Right lobe of liver (tissue), 6 donors: ENCODE results near the gene GALK1. TPM values are rescaled to one million over a fixed set of nuclear protein-coding genes. Genes with fewer than 3 reads are reported as not detected.

Experiments
- ATAC-seq, 4 donors: fragments of 200-7000 bp; cut with Tn5 transposase; one replicate each; pipeline ENCODE4 v1.9.1; 2020; ENCODE audit warnings: mild to moderate bottlenecking in 4 of 4, moderate library complexity in 4 of 4
- DNase-seq, 3 donors: peaks; one replicate each; pipeline ENCODE4 v3.0.0-alpha.2; 2020
- H3K27ac ChIP-seq, 3 donors: fragments of 200-600 bp; one replicate each; pipeline ENCODE4 v1.8.0; 2022
- H3K27me3 ChIP-seq, 2 donors: fragments of 200-600 bp; one replicate each; pipeline ENCODE4 v1.8.0; 2022
- H3K36me3 ChIP-seq, 4 donors: fragments of 200-600 bp; sonication (generic) in 1 of 4; one replicate each; pipeline versions ENCODE4 v1.5.1 to v1.8.0; 2017 to 2022; ENCODE audit warnings: control low read depth in 1 of 4
- H3K4me1 ChIP-seq, 4 donors: fragments of 200-600 bp; sonication (generic) in 1 of 4; one replicate each; pipeline versions ENCODE4 v1.5.1 to v1.8.0; 2017 to 2022; ENCODE audit warnings: control low read depth in 1 of 4
- H3K4me3 ChIP-seq, 3 donors: fragments of 200-600 bp; one replicate each; pipeline ENCODE4 v1.8.0; 2022
- H3K9me3 ChIP-seq, 4 donors: fragments of 200-600 bp; sonication (generic) in 1 of 4; one replicate each; pipeline versions ENCODE4 v1.5.1 to v1.8.0; 2017 to 2022; ENCODE audit warnings: control low read depth in 1 of 4
- CTCF ChIP-seq, 4 donors: fragments of 200-600 bp in 3 of 4; fragments of 450-650 bp in 1 of 4; IDR thresholded peaks; one replicate each; pipeline versions ENCODE4 v1.5.1 to v1.8.0; 2016 to 2022; ENCODE audit warnings: antibody characterized with exemption in 4 of 4, mild to moderate bottlenecking in 2 of 4
- POLR2A ChIP-seq: fragments of 450-650 bp; IDR thresholded peaks from one replicate; pipeline ENCODE4 v1.6.1; 2017; ENCODE audit warnings: antibody characterized with exemption, mild to moderate bottlenecking
- WGBS: methylation state at CpG from one replicate; pipeline ENCODE4 v1.1.6; 2018; ENCODE audit warnings: low coverage, low lambda C conversion rate; ENCODE audit not compliant: insufficient coverage; ENCODE audit errors: missing lambda C conversion rate; 5-methylcytosine and 5-hydroxymethylcytosine counted together
- intact Hi-C, 2 donors: fragments of 100-400 bp; cut with DNase I; formaldehyde crosslinking; loops; one replicate each; pipeline versions ENCODE4 v1.11.2 to v1.14.1; 2022
- microRNA-seq, 2 donors: library from miRNA; unstranded; fragments of <30 nt; microRNA quantifications; one replicate each; pipeline ENCODE4, GENCODE V29; 2019 to 2020
- total RNA-seq, 6 experiments: library from RNA; depleted of rRNA in 2 of 6; stranded (reverse); fragments of >200 nt in 2 of 6; fragmentation: NEBNext Ultra II Directional in 3 of 6; extraction: Animal tissue kit (Norgen Biotek cat#: 25700) in 3 of 6; gene quantifications; one replicate each; pipeline versions ENCODE4 v1.1.0 to v1.2.4, GENCODE V29; 2016 to 2023
- donor health status: DM: no; HTN: yes; CAD: no.
- donor health status: DM: no; HTN: no; CAD: no.
- donor health status: DM: no; HTN: no; CAD: no.
- donor health status: DM: no; HTN: yes; CAD: no.
- donor health status: DM: no; HTN: yes; CAD: no.

GALK1 gene
- total RNA-seq, 6 experiments from 2014 or later: 38.6 to 87.4 (median 76.9) TPM

GRCh38 chr17:75720656-75721462 is 44.1 kb downstream of the GALK1 start, which contains the start of gene ITGB4:
Gene ITGB4 (plus strand): TSS chr17:75721459. CDS start chr17:75724704, 3,245 bp downstream.
- no peaks in the 10 kb centered on the region for H3K9me3 ChIP-seq
- no peaks in the 10 kb centered on the region for H3K36me3 ChIP-seq
- TF ChIP-seq POLR2A (peak; percentile 31), CTCF (IDR thresholded peaks at IDR 0.05) (no peak)
- H3K27me3 ChIP-seq: no peaks in the 10 kb centered on the region
- peak; percentile 62 to 84 (median 70) for ATAC-seq
- DNase-seq: peak in 1 of 3 donors; percentile 65
- peak within 1 kb of the TSS; percentile 23 to 40 (median 28) for H3K4me3 ChIP-seq
- no peaks in the 10 kb centered on the region for H3K4me1 ChIP-seq
- no peak within 1 kb of the TSS for H3K27ac ChIP-seq
- WGBS: 5% methylated on average over 19 of the region's 70 CpGs
- intact Hi-C loops: no loop called here

- no peak overlapping the region for H3K4me3 ChIP-seq
- no peaks in the 10 kb centered on the region for H3K27me3 ChIP-seq
- ATAC-seq: no peak
- intact Hi-C loops: no loop called here
- DNase-seq: no peak
- TF ChIP-seq CTCF (IDR thresholded peaks at IDR 0.05) (no peak), POLR2A (no peak)
- no peaks in the 10 kb centered on the region for H3K36me3 ChIP-seq
- WGBS: 40% methylated on average over 1 of the region's 2 CpGs
- H3K27ac ChIP-seq: no peak overlapping the region
- H3K4me1 ChIP-seq: no peaks in the 10 kb centered on the region
- no peaks in the 10 kb centered on the region for H3K9me3 ChIP-seq
Measured at GRCh38 chr17:75719732-75720131, 45.3 kb downstream of the GALK1 start.

- ATAC-seq: no peak
- intact Hi-C loops: no loop called here
Measured at GRCh38 chr17:75712446-75712845, 52.5 kb downstream of the GALK1 start.

More at GRCh38 chr17:75712446-75712845, 52.5 kb downstream of the GALK1 start:
- no peak overlapping the region for H3K4me3 ChIP-seq
- no peak overlapping the region for H3K27ac ChIP-seq
- 50% methylated on average over 2 of the region's 2 CpGs for WGBS
- no peaks in the 10 kb centered on the region for H3K4me1 ChIP-seq
- DNase-seq: no peak
- no peaks in the 10 kb centered on the region for H3K9me3 ChIP-seq
- no peaks in the 10 kb centered on the region for H3K36me3 ChIP-seq
- TF ChIP-seq POLR2A (no peak), CTCF (IDR thresholded peaks at IDR 0.05) (no peak)
- H3K27me3 ChIP-seq: no peaks in the 10 kb centered on the region

Small RNAs within 50 kb of the gene (microRNA-seq; reads per million reads assigned to microRNA genes)
- gene MIR4738: 0.64 to 2.9 reads per million in 2 donors

Other genes with a start within 250 kb of the GALK1 start
- gene CASKIN2, start 249.7 kb downstream of the GALK1 start, total RNA-seq: 10 to 100 TPM in 4 of 6 experiments, 1 to 10 TPM in 2; 9.0 to 26.0 (median 12.0) TPM
- gene TSEN54, start 248.7 kb downstream of the GALK1 start, total RNA-seq: 10 to 100 TPM in 4 of 6 experiments, 1 to 10 TPM in 2; 8.5 to 13.6 (median 10.2) TPM
- 10 to 100 TPM; 32.8 to 71.4 (median 44.6) TPM for gene LLGL2, start 239.5 kb downstream of the GALK1 start, total RNA-seq
- 100 to 1,000 TPM in 1 of 6 experiments, 10 to 100 TPM in 5; 26.4 to 104 (median 52.9) TPM for gene MYO15B, start 177.4 kb downstream of the GALK1 start, total RNA-seq
- under 1 TPM in 5 of 6 experiments, not detected in 1; 0.06 to 0.78 (median 0.29) TPM for gene SMIM5, start 131.8 kb downstream of the GALK1 start, total RNA-seq
- gene RECQL5, start 98.0 kb downstream of the GALK1 start, total RNA-seq: 10 to 100 TPM; 13.5 to 24.8 (median 18.4) TPM
- gene SAP30BP, start 97.9 kb downstream of the GALK1 start, total RNA-seq: 10 to 100 TPM; 24.0 to 36.0 (median 27.0) TPM
- 1 to 10 TPM in 5 of 6 experiments, under 1 TPM in 1; 0.92 to 4.1 (median 2.0) TPM for gene ITGB4, start 43.7 kb downstream of the GALK1 start, total RNA-seq
- 10 to 100 TPM in 4 of 6 experiments, 1 to 10 TPM in 2; 5.8 to 29.2 (median 11.1) TPM for gene UNK, start 19.6 kb upstream of the GALK1 start, total RNA-seq
- gene UNC13D, start 79.2 kb upstream of the GALK1 start, total RNA-seq: 10 to 100 TPM in 3 of 6 experiments, 1 to 10 TPM in 3; 3.4 to 12.5 (median 10.7) TPM
- 10 to 100 TPM; 57.5 to 99.2 (median 68.7) TPM for gene WBP2, start 90.1 kb upstream of the GALK1 start, total RNA-seq
- 10 to 100 TPM in 5 of 6 experiments, 1 to 10 TPM in 1; 9.1 to 27.0 (median 21.5) TPM for gene TRIM47, start 113.4 kb upstream of the GALK1 start, total RNA-seq
- gene TRIM65, start 131.8 kb upstream of the GALK1 start, total RNA-seq: 1 to 10 TPM; 5.9 to 8.1 (median 7.6) TPM
- 10 to 100 TPM; 46.1 to 79.8 (median 57.3) TPM for gene MRPL38, start 139.7 kb upstream of the GALK1 start, total RNA-seq
- 1 to 10 TPM in 5 of 6 experiments, under 1 TPM in 1; 0.86 to 3.1 (median 2.7) TPM for gene FBF1, start 175.8 kb upstream of the GALK1 start, total RNA-seq
- 100 to 1,000 TPM; 112 to 202 (median 190) TPM for gene ACOX1, start 214.0 kb upstream of the GALK1 start, total RNA-seq
- 10 to 100 TPM in 5 of 6 experiments, 1 to 10 TPM in 1; 6.9 to 25.2 (median 14.1) TPM for gene TEN1, start 214.0 kb upstream of the GALK1 start, total RNA-seq
- 10 to 100 TPM in 1 of 6 experiments, 1 to 10 TPM in 5; 2.2 to 11.0 (median 3.1) TPM for gene CDK3, start 235.7 kb upstream of the GALK1 start, total RNA-seq